ENCODE measurements around the gene RPP14.
A peak's percentile ranks its signal among the peaks of the same experiment; 100 is the strongest.
"Not testable (repeated sequence)": the region's sequence is repeated elsewhere in the genome, so short reads cannot be mapped to it uniquely, and the experiment has no call there.

The RPP14 gene

GRCh38 chr3:58305882-58306711 is at the start of gene RPP14, which contains the start of gene HTD2:
TSS of gene RPP14 (plus strand) at chr3:58306245. CDS start at chr3:58310330, 4,085 bp downstream.
TSS of gene HTD2 (plus strand) at chr3:58306520. CDS start at chr3:58317614, 11,094 bp downstream.
- peak; percentile 96 to 97 for DNase-seq (ENCODE audit: low read depth in 2 of 2)

- no peak for DNase-seq (ENCODE audit: low read depth in 2 of 2)
Observed at GRCh38 chr3:58256511-58256910, 49.5 kb upstream of the RPP14 start.

GRCh38 chr3:58258392-58259055 is 47.5 kb upstream of the RPP14 start:
- DNase-seq (ENCODE audit: low read depth in 2 of 2), result no peak

GRCh38 chr3:58260261-58260731 is 45.7 kb upstream of the RPP14 start:
- no peak for DNase-seq (ENCODE audit: low read depth in 2 of 2)

- no peak for DNase-seq (ENCODE audit: low read depth in 2 of 2)
Observed at GRCh38 chr3:58260733-58261132, 45.3 kb upstream of the RPP14 start.

GRCh38 chr3:58261954-58262666 is 43.9 kb upstream of the RPP14 start:
- no peak for DNase-seq (ENCODE audit: low read depth in 2 of 2)

- DNase-seq (ENCODE audit: low read depth in 2 of 2), result no peak
Observed at GRCh38 chr3:58266577-58266976, 39.5 kb upstream of the RPP14 start.

GRCh38 chr3:58267543-58267942 is 38.5 kb upstream of the RPP14 start:
- DNase-seq (ENCODE audit: low read depth in 2 of 2), result not testable (repeated sequence)

GRCh38 chr3:58269356-58269755 is 36.7 kb upstream of the RPP14 start:
- DNase-seq (ENCODE audit: low read depth in 2 of 2), result no peak

- no peak for DNase-seq (ENCODE audit: low read depth in 2 of 2)
Observed at GRCh38 chr3:58270485-58270884, 35.6 kb upstream of the RPP14 start.

- DNase-seq (ENCODE audit: low read depth in 2 of 2), result no peak
Observed at GRCh38 chr3:58271901-58272501, 34.0 kb upstream of the RPP14 start.

GRCh38 chr3:58272891-58273290 is 33.2 kb upstream of the RPP14 start:
- DNase-seq (ENCODE audit: low read depth in 2 of 2), result no peak

GRCh38 chr3:58273362-58273761 is 32.7 kb upstream of the RPP14 start:
- not testable (repeated sequence) for DNase-seq (ENCODE audit: low read depth in 2 of 2)

- no peak for DNase-seq (ENCODE audit: low read depth in 2 of 2)
Observed at GRCh38 chr3:58274027-58274614, 31.9 kb upstream of the RPP14 start.

- DNase-seq (ENCODE audit: low read depth in 2 of 2), result no peak
Observed at GRCh38 chr3:58281069-58281468, 25.0 kb upstream of the RPP14 start.

GRCh38 chr3:58285334-58285733 is 20.7 kb upstream of the RPP14 start:
- DNase-seq (ENCODE audit: low read depth in 2 of 2), result no peak

- DNase-seq (ENCODE audit: low read depth in 2 of 2), result no peak
Observed at GRCh38 chr3:58287354-58287753, 18.7 kb upstream of the RPP14 start.

- no peak for DNase-seq (ENCODE audit: low read depth in 2 of 2)
Observed at GRCh38 chr3:58288011-58288728, 17.9 kb upstream of the RPP14 start.

GRCh38 chr3:58288964-58289613 is 17.0 kb upstream of the RPP14 start:
- not testable (repeated sequence) for DNase-seq (ENCODE audit: low read depth in 2 of 2)

- DNase-seq (ENCODE audit: low read depth in 2 of 2), result not testable (repeated sequence)
Observed at GRCh38 chr3:58290446-58290845, 15.6 kb upstream of the RPP14 start.
